ENCODE measurements around the gene NFYB. TPM values are rescaled to one million over a fixed set of nuclear protein-coding genes. Genes with fewer than 3 reads are reported as not detected.

Gene NFYB
- total RNA-seq, 1 experiment from 2014 or later = 36.0 TPM

GRCh38 chr12:104133866-104134265 lies 4.1 kb downstream of the NFYB start:
- no peaks in the 10 kb centered on the region for H3K27me3 Mint-ChIP-seq (ENCODE audit: unreplicated experiment)
- H3K36me3 Mint-ChIP-seq (ENCODE audit: insufficient read depth, unreplicated experiment) = peaks cover 10% of the 10 kb centered on the region
- no peaks in the 10 kb centered on the region for H3K9me3 Mint-ChIP-seq (ENCODE audit: low read depth, unreplicated experiment)
- intact Hi-C loops (cut with micrococcal nuclease; ENCODE audit: unreplicated experiment) = no loop called here
- H3K27ac Mint-ChIP-seq (ENCODE audit: unreplicated experiment) = no peak overlapping the region
- no peak overlapping the region for H3K4me3 Mint-ChIP-seq (ENCODE audit: low read depth, unreplicated experiment)
- CTCF ChIA-PET = no interaction called here
- H3K4me1 Mint-ChIP-seq (ENCODE audit: low read depth, unreplicated experiment) = no peaks in the 10 kb centered on the region
- no TSS peak for BruUV-seq (replicated peaks)
- TF ChIP-seq CTCF (IDR thresholded peaks at IDR 0.05; ENCODE audit: unreplicated experiment) = no peak
- no peak for DNase-seq

DNA sequence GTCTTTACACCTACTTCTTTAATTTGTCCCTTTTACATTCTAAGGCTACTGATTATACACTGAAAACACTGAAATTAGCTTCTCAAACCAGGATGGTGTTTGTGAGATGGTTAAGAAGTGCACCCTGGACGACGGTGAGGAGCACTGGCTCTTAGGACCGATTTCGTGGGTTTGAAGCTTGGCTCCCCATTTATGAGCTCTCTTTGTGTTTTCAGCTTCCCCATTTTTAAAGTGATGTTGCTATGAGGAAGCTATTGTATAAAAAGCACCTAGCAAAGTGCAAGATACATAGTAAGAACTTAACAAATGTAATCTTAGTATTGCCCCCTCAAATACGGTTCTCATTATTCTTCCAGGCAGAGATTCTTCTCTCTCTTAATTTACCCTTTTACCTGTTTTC lies 4.7 kb downstream of the NFYB start:
- H3K27me3 Mint-ChIP-seq (ENCODE audit: unreplicated experiment) = no peaks in the 10 kb centered on the region
- no peak for TF ChIP-seq CTCF (IDR thresholded peaks at IDR 0.05; ENCODE audit: unreplicated experiment)
- BruUV-seq (replicated peaks) = no TSS peak
- no peak overlapping the region for H3K4me3 Mint-ChIP-seq (ENCODE audit: low read depth, unreplicated experiment)
- no peak for DNase-seq
- intact Hi-C loops (cut with micrococcal nuclease; ENCODE audit: unreplicated experiment) = no loop called here
- H3K9me3 Mint-ChIP-seq (ENCODE audit: low read depth, unreplicated experiment) = no peaks in the 10 kb centered on the region
- CTCF ChIA-PET = no interaction called here
- peaks cover 10% of the 10 kb centered on the region for H3K36me3 Mint-ChIP-seq (ENCODE audit: insufficient read depth, unreplicated experiment)
- no peaks in the 10 kb centered on the region for H3K4me1 Mint-ChIP-seq (ENCODE audit: low read depth, unreplicated experiment)
- H3K27ac Mint-ChIP-seq (ENCODE audit: unreplicated experiment) = no peak overlapping the region

DNA sequence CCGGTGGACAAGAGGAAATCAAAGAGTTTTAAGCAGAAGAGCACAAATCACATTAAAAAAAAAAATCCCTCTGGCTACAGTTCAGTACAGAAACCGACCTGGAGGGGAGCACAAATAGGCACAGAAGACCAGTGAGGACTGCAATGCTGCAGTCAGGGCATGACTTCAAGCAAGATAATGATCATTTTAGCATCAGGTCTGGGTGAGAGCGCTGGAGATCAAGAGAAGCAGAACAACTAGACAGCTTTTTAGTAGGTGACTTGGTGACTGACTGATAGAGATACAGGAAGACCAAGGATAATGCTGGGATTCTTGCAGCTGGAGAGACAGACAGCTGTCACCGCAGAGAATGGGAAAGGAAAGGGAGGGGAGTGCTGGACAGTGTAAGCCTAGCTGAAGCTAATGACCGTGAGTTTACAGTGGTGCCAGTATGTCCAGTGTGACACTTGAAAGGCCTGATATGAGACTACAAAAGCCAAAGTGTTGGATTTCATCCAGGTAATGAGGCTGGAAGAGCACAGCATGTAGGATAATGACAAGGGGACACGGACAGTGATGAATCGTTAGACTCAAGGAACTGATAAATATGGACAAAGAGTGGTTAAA lies 5.6 kb downstream of the NFYB start:
- BruUV-seq (replicated peaks) = no TSS peak
- H3K9me3 Mint-ChIP-seq (ENCODE audit: low read depth, unreplicated experiment) = no peaks in the 10 kb centered on the region
- TF ChIP-seq CTCF (IDR thresholded peaks at IDR 0.05; ENCODE audit: unreplicated experiment) = no peak
- no peak overlapping the region for H3K4me3 Mint-ChIP-seq (ENCODE audit: low read depth, unreplicated experiment)
- intact Hi-C loops (cut with micrococcal nuclease; ENCODE audit: unreplicated experiment) = no loop called here
- no peaks in the 10 kb centered on the region for H3K27me3 Mint-ChIP-seq (ENCODE audit: unreplicated experiment)
- CTCF ChIA-PET = no interaction called here
- peaks cover 15% of the 10 kb centered on the region for H3K36me3 Mint-ChIP-seq (ENCODE audit: insufficient read depth, unreplicated experiment)
- DNase-seq = no peak
- H3K27ac Mint-ChIP-seq (ENCODE audit: unreplicated experiment) = no peak overlapping the region
- no peaks in the 10 kb centered on the region for H3K4me1 Mint-ChIP-seq (ENCODE audit: low read depth, unreplicated experiment)

GRCh38 chr12:104131609-104132008 lies 6.4 kb downstream of the NFYB start:
- Mint-ChIP-seq H3K27me3 (ENCODE audit: unreplicated experiment) (no peaks in the 10 kb centered on the region), H3K4me1 (ENCODE audit: low read depth, unreplicated experiment) (no peaks in the 10 kb centered on the region), H3K9me3 (ENCODE audit: low read depth, unreplicated experiment) (no peaks in the 10 kb centered on the region), H3K27ac (ENCODE audit: unreplicated experiment) (no peak overlapping the region), H3K36me3 (ENCODE audit: insufficient read depth, unreplicated experiment) (peaks cover 10% of the 10 kb centered on the region), H3K4me3 (ENCODE audit: low read depth, unreplicated experiment) (no peak overlapping the region)
- CTCF ChIA-PET = no interaction called here
- TF ChIP-seq CTCF (IDR thresholded peaks at IDR 0.05; ENCODE audit: unreplicated experiment) = no peak
- intact Hi-C loops (cut with micrococcal nuclease; ENCODE audit: unreplicated experiment) = no loop called here
- no peak for DNase-seq
- no TSS peak for BruUV-seq (replicated peaks)

Data from Calu3 (cell line).